ENCODE measurements around the gene ATP4A.
"Not testable (repeated sequence)": the region's sequence is repeated elsewhere in the genome, so short reads cannot be mapped to it uniquely, and the experiment has no call there.

Gene ATP4A

GRCh38 chr19:35563207-35563829, at the start of gene ATP4A:
Gene ATP4A (minus strand): TSS chr19:35563658. CDS start chr19:35563629, 29 bp downstream.
- no peak for DNase-seq (ENCODE audit: low read depth)

- DNase-seq (ENCODE audit: low read depth), result peak; percentile 89
Measured at GRCh38 chr19:35612559-35613321, 49.3 kb upstream of the ATP4A start, which contains the start of gene HAUS5. Gene HAUS5 (plus strand): TSS chr19:35612735. CDS start chr19:35612795, 60 bp downstream.

- no peak for DNase-seq (ENCODE audit: low read depth)
Measured at GRCh38 chr19:35612224-35612558, 48.7 kb upstream of the ATP4A start.

GRCh38 chr19:35609851-35610353, 46.4 kb upstream of the ATP4A start:
- DNase-seq (ENCODE audit: low read depth), result no peak

- DNase-seq (ENCODE audit: low read depth), result no peak
Measured at GRCh38 chr19:35608251-35608650, 44.8 kb upstream of the ATP4A start.

GRCh38 chr19:35607661-35608060, 44.2 kb upstream of the ATP4A start:
- DNase-seq (ENCODE audit: low read depth), result no peak

- not testable (repeated sequence) for DNase-seq (ENCODE audit: low read depth)
Measured at GRCh38 chr19:35607170-35607569, 43.7 kb upstream of the ATP4A start.

- not testable (repeated sequence) for DNase-seq (ENCODE audit: low read depth)
Measured at GRCh38 chr19:35604436-35604835, 41.0 kb upstream of the ATP4A start.

- no peak for DNase-seq (ENCODE audit: low read depth)
Measured at GRCh38 chr19:35601971-35602370, 38.5 kb upstream of the ATP4A start.

- DNase-seq (ENCODE audit: low read depth), result no peak
Measured at GRCh38 chr19:35596366-35596999, 33.0 kb upstream of the ATP4A start.

- no peak for DNase-seq (ENCODE audit: low read depth)
Measured at GRCh38 chr19:35595928-35596327, 32.5 kb upstream of the ATP4A start.

- DNase-seq (ENCODE audit: low read depth), result not testable (repeated sequence)
Measured at GRCh38 chr19:35595026-35595425, 31.6 kb upstream of the ATP4A start.

GRCh38 chr19:35592226-35592625, 28.8 kb upstream of the ATP4A start:
- DNase-seq (ENCODE audit: low read depth), result no peak

- DNase-seq (ENCODE audit: low read depth), result no peak
Measured at GRCh38 chr19:35590875-35591274, 27.4 kb upstream of the ATP4A start.

- no peak for DNase-seq (ENCODE audit: low read depth)
Measured at GRCh38 chr19:35587321-35587720, 23.9 kb upstream of the ATP4A start.

- no peak for DNase-seq (ENCODE audit: low read depth)
Measured at GRCh38 chr19:35585848-35586247, 22.4 kb upstream of the ATP4A start, which contains the start of gene PMIS2. Gene PMIS2 (plus strand): TSS chr19:35586173. CDS start chr19:35586260, 87 bp downstream.

- DNase-seq (ENCODE audit: low read depth), result no peak
Measured at GRCh38 chr19:35582760-35583159, 19.3 kb upstream of the ATP4A start.

GRCh38 chr19:35578707-35579106, 15.2 kb upstream of the ATP4A start:
- DNase-seq (ENCODE audit: low read depth), result no peak

- no peak for DNase-seq (ENCODE audit: low read depth)
Measured at GRCh38 chr19:35577918-35578317, 14.5 kb upstream of the ATP4A start.

- no peak for DNase-seq (ENCODE audit: low read depth)
Measured at GRCh38 chr19:35571406-35571965, 8.0 kb upstream of the ATP4A start.

GRCh38 chr19:35569281-35569781, 5.9 kb upstream of the ATP4A start:
- no peak for DNase-seq (ENCODE audit: low read depth)

- no peak for DNase-seq (ENCODE audit: low read depth)
Measured at GRCh38 chr19:35566738-35567137, 3.3 kb upstream of the ATP4A start.
